Head of caudate nucleus (tissue), 42 donors: Measurements from ENCODE around the gene CSTPP1.
A peak's percentile ranks its signal among the peaks of the same experiment; 100 is the strongest.
"Not testable (repeated sequence)": the region's sequence is repeated elsewhere in the genome, so short reads cannot be mapped to it uniquely, and the experiment has no call there.

Experiments used
- DNase-seq, 42 donors: peaks; one replicate each; pipeline versions ENCODE4 v3.0.0 to v3.0.0-alpha.2; 2020 to 2021; ENCODE audit warnings: mixed read lengths in 7 of 42
- intact Hi-C: fragments of 100-400 bp; cut with DNase I; formaldehyde crosslinking; loops from one replicate; pipeline ENCODE4 v1.15.0; 2022

Gene CSTPP1

DNA sequence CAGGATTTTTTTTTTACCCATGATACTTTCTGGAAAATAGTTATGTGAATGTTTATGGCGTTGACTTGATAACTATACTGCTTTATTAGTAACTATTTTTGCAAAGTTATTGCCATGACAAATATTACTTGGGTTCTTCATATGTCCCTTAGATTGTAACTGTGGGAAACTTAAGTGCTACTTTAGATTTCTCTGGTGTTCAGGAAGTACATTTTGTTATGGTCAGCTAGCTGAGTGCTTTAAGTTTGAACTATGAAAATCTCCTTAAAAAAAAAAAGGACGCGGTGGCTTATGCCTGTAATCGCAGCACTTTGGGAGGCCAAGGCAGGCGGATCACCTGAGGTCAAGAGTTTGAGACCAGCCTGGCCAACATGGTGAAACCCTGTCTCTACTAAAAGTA, 42.8 kb downstream of the CSTPP1 start:
- no peak for DNase-seq
- intact Hi-C loops: no loop called here

- intact Hi-C loops: no loop called here
- no peak for DNase-seq
These were observed 44.9 kb downstream of the CSTPP1 start for GRCh38 chr11:46981436-46981835.

DNA sequence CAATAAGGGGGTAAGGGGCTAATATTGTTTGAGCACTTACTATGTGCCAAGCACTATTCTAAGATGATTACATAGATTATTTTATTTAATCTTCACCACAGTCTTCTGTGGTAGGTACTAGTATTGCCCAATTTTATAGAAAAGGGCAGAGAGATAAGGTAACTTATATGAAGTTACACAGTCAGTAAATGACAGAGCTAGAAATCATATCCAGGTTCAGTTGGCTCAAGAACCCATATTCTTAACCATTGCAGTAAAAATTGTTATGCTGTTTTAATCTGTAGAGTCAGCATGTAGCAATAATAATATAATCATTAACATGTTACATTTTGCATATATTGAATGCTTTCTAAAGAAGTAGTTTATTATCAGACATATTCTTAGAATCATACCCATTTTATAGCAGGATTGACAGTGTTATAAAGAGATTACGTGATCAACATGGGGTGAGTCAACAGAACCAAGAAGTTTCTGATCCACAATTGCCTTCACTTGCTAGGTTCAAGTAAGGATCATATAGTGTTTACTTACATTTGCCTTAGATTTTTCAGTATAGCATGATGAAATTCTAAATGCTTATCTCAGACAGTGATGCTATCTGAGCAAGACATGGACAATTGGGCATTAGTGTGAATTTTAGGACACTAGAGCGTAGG, 46.4 kb downstream of the CSTPP1 start:
- intact Hi-C loops: no loop called here
- no peak for DNase-seq

DNA sequence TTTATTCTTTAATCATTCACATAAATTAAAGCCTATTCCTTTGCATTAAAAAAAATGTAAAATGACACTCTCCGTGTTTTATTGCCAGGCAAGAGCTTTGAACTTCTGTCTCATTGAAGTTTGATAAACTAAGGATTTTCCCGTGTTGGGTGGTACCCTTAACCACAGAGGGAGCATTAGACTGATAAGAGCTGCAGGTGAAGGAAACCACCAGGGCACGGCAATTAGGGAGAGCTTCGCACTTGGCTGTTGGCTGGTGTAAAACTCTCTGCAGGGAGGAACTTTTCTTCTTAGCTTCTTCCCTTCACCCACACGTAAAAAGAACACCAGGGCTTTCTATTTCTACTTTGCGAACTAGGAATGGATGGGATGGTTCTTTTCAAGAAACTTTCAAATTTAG, 47.0 kb downstream of the CSTPP1 start:
- intact Hi-C loops: no loop called here
- DNase-seq: no peak

DNA sequence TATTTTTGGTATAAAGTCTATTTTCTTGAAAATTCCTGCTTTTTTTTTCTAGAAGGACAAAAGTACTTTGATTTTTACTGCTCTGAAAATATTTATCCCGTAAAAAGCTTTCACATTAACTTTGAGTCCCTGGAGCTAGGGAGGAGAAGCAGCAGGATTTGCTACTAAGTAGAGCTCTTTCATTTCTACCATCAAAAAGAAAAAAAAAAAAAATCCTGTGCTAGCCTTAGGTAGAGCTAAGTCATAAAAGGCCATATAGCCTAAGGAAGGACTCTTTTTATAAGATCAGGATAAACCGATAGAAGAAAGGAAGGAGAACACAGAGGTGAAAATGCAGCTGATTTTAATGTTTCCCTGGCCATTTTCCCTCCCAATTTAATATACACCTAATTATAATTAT, 48.0 kb downstream of the CSTPP1 start:
- DNase-seq: no peak
- intact Hi-C loops: no loop called here

- intact Hi-C loops: no loop called here
These were observed 48.4 kb downstream of the CSTPP1 start for GRCh38 chr11:46984987-46985386.

GRCh38 chr11:46987183-46987582, 50.6 kb downstream of the CSTPP1 start:
- DNase-seq: no peak
- intact Hi-C loops: no loop called here

More at GRCh38 chr11:46984987-46985386, 48.4 kb downstream of the CSTPP1 start:
- no peak for DNase-seq

GRCh38 chr11:46989810-46990487, 53.4 kb downstream of the CSTPP1 start:
- intact Hi-C loops, DNase-seq: not testable (repeated sequence)

- intact Hi-C loops: no loop called here
- DNase-seq: no peak
These were observed 54.8 kb downstream of the CSTPP1 start for GRCh38 chr11:46991391-46991790.

GRCh38 chr11:46992386-46992785, 55.8 kb downstream of the CSTPP1 start:
- not testable (repeated sequence) for DNase-seq

DNA sequence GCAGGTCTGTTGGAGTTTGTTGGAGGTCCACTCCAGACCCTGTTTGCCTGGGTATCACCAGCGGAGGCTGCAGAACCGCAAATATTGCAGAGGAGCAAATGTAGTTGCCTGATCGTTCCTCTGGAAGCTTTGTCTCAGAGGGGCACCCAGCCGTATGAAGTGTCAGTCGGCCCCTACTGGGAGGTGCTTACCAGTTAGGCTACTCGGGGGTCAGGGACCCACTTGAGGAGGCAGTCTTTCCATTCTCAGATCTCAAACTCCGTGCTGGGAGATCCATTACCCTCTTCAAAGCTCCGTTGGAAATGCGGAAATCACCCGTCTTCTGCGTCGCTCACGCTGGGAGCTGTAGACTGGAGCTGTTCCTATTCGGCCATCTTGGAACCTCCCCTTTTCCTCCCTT, 61.2 kb downstream of the CSTPP1 start:
- intact Hi-C loops, DNase-seq: not testable (repeated sequence)

More at GRCh38 chr11:46992386-46992785, 55.8 kb downstream of the CSTPP1 start:
- intact Hi-C loops: not testable (repeated sequence)

DNA sequence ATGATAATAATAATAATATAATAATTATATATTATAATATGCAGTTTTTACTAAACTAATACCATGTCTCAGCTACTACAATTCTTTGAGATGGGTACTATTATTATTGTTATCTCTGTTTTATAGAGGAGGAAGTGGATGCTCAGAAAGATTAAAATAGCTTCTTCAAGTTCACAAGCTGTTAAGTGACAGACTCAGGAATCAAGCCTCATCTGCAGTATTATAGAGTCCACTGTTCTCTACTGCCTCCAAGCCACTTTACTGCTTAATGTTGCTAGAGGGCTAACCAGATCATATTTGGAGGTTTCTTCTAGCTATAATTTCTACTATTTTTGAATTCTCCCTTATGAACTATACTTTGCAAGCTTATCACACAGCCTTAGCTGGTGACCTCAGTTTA, 62.7 kb downstream of the CSTPP1 start:
- intact Hi-C loops: no loop called here
- no peak for DNase-seq

GRCh38 chr11:47000033-47000432, 63.5 kb downstream of the CSTPP1 start:
- intact Hi-C loops: no loop called here
- no peak for DNase-seq

DNA sequence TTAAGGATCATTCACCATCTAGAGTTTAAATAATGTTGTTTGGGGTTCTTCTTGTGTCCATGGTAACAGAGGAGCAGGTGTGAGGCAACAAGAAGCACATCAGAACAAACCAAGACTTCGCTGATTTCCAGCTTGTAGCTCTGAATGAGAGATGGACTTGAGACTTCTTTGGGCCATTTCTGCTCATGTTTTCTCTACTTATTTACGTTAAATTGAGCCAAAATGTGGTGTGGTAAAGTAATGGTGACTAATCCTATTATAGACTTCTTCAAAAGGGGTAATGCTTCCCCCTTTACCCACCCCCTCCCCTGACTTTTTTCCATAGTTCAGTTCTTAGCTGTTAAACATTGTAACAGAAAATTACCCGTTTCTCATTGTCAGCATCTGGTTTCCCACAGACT, 65.2 kb downstream of the CSTPP1 start:
- intact Hi-C loops: no loop called here
- DNase-seq: no peak

DNA sequence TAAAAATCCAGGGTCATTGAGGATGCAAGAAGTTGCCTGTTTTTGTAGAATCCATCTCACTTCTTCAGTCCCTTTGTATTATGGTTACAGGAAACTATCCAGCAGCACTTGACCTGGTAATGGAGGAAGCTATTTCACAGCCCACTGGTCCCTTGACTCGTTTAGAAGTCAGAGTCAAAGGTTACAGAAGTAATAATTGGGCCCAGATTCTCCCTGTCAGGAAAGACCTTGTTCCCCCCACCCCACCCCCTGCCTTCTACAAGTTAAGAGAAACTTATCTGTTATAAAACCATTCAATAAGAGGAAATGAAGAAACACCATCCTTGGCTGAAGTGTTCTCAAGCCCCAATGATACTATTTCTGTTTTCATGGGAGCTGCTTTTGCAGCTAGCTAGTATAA, 65.8 kb downstream of the CSTPP1 start:
- DNase-seq: no peak
- intact Hi-C loops: no loop called here

DNA sequence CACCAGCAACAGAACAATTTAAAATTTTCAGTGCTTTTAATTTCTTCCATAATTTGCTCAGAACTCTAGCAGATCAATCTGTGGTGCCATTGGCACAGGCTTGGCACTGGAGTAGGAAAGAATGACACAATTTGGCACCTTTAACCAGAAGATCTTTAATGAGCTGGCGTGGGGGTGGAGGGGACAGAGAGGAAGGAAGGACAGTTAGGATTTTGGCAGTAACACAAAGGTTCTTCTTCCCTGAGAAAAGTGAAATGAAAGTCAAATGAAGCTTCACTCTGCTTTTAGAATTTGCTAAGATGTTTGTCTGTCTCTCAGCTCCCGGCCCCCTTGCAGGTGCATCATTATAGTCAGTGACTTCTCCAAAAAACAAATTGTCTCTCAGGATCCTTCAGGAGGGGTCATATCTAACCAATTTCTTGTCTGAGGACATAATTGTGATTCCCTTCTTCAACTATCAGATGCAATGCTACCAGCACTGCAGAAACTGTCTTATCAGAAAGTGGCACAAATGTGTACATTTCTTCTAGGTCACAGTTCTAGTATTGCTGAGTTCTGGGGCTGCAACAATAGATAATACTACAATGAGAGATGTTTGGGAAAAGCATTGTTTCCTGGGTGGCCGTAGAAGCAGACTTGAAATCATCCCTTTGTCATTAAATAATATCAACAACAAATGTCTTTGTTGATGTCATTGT, 66.8 kb downstream of the CSTPP1 start:
- peak in 17 of 42 donors; percentile 2 to 56 (median 21) for DNase-seq
- intact Hi-C loops: no loop called here

GRCh38 chr11:47004595-47005033, 68.1 kb downstream of the CSTPP1 start:
- DNase-seq: peak; percentile 22 to 85 (median 67)
- intact Hi-C loops: no loop called here

GRCh38 chr11:47005441-47005840, 68.9 kb downstream of the CSTPP1 start:
- DNase-seq: no peak
- intact Hi-C loops: no loop called here

DNA sequence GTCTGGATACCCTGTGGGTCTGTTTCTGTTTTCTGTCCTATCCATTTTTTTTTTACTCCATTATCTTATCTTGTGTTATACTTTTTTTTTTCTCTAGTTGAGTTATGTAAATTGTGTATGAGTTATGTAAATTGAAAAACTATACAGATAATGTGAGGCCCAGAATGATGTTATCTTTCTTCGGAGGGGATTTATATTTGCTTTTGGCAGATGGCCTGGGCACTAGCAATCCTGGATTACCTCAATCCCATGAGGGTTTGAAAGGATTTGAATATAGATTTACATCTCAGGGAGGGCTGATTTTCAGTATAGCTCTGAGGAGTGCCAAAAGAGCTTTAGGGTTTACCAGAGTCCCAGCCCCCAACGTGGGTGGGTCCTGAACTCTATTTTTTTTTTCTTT, 71.0 kb downstream of the CSTPP1 start:
- intact Hi-C loops: no loop called here

DNA sequence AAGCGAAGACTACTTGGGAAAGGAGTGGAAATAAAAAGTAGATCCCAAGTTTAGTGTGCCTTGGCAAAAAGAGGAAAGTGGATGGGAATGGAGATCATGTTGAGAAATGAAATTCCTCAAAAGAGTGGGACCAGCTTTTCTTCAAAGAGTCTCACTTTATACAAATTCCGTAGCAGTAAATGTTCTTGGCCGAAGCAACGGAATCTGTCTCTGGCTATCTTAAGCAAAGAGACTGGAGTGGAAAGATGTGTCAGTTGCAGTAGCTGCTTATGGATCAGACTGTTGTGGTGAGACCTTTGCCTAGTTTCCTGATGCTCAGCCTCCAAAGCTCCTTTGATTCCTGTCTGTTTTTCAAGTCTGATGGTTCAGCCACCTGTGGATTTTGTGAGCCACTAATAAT, 73.6 kb downstream of the CSTPP1 start:
- no peak for DNase-seq
- intact Hi-C loops: no loop called here

More for the DNA sequence above, 71.0 kb downstream of the CSTPP1 start:
- DNase-seq: no peak
